ENCODE results near the gene PSORS1C2.
"Not testable (repeated sequence)": the region's sequence is repeated elsewhere in the genome, so short reads cannot be mapped to it uniquely, and the experiment has no call there.

The PSORS1C2 gene

DNA sequence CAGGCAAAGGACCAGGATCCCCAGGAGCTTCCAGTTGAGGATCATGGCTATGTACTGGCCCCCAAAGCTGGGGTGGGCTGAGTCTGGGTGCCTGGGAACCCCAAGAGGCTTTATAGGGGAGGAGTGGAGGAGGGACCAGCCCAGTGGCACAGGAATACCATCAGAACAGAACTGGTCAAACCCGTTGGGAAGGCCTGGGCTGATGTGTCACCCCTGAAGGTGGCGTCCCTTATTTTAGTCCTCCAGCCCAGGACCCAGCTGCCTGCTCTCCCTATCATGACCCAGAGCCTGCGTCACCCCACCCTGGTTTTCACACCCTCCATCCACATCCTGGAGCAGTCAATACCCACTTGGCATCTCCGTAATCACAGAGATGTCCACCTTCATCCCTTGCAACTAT is at the start of gene PSORS1C2:
Gene PSORS1C2 (minus strand): TSS at position 85 of the 400 bp plus-strand sequence. CDS start 40 bp downstream, at position 45.
- DNase-seq (ENCODE audit: low read depth): no peak

DNA sequence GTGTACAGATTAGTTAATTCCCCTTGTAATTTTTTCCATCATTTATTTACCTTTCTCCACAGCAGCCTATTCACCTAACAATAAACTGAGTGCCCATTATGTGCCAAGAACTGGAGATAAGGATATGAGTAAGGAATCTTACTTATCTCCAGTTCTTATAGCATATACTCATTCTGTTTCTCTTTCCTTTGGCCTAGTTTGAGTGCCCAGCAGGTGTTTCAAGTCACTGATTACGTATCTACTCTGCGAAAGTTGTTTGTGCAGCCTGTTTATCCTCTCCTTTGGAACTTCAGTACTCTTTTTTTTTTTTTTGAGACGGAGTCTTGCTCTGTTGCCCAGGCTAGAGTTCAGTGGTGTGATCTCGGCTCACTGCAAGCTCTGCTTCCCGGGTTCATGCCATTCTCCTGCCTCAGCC is 48.9 kb upstream of the PSORS1C2 start:
- no peak for DNase-seq (ENCODE audit: low read depth)

DNA sequence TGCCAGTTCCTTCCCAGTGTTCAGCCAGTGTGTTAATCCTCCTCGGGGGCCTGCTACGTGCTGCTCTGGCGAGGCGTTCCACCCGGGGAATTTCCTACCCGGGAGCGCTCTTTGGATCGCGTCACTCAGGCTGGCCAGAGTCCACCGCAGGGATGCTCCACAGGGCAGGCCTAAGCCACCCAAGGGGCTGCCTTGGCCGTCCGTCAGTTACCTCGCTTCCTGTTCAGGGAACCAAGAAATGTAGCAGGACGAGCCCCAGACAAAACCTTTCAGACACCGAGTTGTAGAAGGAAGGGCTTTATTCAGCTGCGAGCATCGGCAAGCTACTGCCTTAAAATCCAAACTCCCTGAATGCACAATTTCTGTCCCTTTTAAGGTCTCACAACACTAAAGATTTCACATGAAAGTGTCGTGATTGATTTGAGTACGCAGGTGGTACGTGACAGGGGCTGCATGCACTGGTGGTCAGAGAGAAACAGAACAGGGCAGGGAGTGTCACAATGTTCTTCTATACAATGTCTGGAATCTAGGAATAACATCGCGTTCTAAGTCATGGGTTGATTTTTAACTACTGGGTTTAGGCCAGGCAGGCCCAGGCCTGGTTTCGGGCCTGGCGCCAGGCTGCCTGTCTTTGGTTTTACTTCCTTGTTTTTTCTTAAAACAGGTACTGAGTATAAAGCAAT is 47.3 kb upstream of the PSORS1C2 start:
- DNase-seq (ENCODE audit: low read depth): no peak

DNA sequence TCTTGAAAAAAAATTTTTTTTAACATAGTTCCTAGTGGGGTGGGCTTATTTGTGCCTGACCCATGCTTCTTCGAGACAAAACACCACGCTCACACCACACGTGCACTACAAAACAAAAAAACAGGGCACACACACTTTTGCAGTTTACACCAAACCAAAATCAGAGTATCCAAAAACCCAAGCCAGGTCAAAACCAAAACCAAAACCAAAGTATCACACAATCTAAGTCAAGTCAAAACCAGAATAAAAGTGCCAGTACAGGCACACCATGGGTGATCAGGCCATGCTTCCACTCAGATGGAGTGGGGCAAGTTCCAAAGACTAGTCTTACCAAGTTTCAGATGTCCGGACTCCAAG is 46.8 kb upstream of the PSORS1C2 start:
- DNase-seq (ENCODE audit: low read depth): not testable (repeated sequence)

DNA sequence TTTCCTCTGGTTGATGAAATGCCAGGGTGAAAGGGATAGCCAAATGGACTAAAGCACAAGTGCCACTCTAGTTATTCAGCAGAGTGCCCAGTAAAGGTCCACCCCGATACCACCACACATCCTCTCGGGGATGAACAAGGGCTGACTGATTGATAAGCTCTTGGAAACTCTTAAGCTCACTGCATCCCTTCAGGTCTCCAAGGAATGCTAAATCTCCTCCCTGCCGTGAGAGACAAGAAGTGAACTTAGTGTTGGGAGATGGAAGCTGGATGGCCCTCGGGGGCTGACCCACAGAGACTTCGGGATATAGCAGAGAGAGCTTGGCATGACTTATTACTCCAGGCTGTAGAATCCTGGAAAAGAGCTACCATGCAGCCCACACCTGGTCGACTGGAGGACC is 45.0 kb upstream of the PSORS1C2 start:
- not testable (repeated sequence) for DNase-seq (ENCODE audit: low read depth)

DNA sequence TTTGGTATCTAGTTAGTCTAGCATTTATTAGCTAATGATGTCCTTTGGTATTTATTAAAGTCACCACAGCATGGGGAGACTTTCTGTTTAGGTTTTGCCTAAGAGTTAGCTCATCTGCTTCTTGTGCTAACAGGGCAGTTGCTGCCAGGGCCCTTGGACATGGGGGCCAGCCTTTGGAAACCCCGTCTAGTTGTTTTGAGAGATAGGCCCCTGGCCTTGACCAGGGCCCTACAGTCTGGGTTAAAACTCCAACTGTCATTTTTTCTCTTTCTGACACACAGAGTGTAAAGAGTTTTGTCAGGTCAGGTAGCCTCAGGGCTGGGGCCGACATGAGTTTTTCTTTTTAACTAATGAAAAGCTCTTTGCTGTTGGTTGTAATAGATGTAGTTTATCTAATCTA is 44.4 kb upstream of the PSORS1C2 start:
- not testable (repeated sequence) for DNase-seq (ENCODE audit: low read depth)

DNA sequence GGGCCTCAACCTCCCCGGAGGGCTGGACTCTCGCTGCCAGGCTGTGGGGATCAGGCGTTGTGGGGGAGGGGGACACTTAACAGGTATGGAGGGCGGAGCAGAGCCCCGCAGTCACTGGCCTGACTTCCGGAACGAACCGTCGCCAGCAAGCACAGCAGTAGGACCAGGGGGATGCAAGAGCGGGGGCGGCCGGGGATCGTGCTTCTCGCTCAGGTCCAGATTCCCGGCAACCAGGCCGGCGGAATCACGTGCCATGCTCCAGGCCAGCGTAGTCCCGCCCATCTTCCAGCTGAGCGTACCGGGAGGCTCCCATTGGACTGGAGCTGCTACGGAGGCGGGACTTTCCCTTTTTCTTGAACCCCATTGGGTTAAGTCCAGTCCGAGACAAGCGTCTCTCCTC is 41.6 kb upstream of the PSORS1C2 start:
- DNase-seq (ENCODE audit: low read depth): peak; percentile 50

DNA sequence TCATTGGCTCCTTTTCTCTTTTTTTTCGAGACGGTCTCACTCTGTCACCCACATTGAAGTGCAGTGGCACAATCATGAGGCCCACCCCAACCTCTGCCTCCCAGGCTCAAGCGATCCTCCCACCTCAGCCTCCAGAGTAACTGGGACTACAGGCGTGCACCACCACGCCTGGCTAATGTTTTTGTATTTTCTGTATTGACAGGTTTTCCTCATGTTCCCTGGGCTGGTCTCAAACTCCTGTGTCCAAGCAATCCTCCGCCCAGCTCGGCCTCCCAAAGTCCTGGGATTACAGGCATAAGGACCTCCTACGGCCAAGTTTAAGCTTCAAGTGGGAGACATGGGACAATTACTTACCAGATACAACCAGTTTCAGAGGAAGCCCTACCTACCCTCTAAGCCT is 41.0 kb upstream of the PSORS1C2 start:
- DNase-seq (ENCODE audit: low read depth): no peak

DNA sequence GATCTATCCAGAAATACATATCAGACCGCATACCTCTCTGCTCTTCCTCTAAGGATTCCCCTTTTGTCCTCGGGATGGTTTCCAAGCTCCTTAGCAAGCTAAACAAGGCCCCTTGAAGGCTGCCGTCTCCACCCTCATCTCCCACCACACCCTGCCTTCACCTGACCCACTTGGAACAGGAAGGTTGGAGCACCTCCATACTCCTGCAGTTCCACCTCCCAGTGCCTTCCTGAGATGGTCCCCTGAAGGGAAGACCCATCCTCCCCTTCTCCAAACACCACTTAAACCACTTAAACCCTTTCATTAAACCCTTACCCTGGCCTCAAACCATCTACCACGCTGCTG is 40.1 kb upstream of the PSORS1C2 start:
- no peak for DNase-seq (ENCODE audit: low read depth)

DNA sequence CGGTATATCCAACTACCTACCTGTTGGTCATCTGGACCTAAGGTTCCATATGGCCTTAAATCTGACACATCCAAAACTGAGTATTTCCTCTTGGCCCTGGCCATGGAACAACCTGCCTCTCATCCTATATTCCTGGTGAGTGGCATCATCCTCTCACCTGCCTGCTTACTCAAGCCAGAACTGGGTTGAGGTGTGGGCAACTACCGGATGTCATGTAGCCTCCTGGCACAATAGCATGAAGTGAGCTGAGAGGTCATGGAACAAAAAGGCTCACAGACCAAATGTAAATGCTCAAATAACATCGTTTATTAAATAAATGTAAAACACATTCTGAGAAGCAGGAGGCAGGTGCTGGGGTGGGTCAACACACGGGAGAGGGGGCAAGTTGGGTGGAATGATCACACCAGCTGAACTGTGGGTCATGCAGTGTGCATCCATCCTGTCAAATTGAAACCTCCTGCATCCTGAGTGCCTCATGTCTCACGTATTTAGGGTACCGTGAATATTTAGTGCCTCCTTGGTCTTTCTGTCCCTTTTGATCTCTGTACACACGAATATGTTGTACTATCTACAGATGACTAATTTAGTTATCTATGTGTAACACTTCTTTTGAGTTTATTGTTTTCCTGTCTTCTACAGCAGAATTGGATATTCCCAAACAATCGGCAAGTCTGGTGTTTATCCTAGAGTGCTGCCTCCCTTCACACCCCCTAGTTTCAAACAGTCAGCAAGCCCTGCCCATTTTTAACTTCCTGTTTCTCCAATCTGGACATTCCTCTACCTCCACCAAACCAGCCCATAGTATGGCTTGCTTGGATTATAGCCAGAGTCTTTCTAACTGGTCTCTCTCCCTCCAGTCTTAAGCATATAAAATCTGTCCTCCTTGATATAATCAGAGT is 39.5 kb upstream of the PSORS1C2 start:
- no peak for DNase-seq (ENCODE audit: low read depth)

DNA sequence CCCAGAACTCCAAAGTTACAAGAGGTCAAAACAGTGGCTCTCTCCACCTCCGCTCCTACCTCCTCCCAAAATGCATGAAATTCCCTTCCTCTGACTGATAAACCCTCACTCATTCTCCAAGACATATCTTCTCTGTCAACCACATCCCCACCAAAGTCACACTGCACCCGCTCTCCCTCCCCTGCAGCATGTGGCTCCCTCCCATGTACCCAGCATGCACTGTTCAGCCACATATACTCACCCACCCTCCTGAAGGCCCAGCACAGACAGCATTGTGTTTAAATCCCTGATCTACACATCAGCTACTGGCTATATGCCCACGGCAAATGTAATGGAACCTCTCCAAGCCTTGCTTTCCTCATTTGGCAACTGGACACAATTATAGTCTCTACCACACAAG is 37.1 kb upstream of the PSORS1C2 start:
- DNase-seq (ENCODE audit: low read depth): no peak

DNA sequence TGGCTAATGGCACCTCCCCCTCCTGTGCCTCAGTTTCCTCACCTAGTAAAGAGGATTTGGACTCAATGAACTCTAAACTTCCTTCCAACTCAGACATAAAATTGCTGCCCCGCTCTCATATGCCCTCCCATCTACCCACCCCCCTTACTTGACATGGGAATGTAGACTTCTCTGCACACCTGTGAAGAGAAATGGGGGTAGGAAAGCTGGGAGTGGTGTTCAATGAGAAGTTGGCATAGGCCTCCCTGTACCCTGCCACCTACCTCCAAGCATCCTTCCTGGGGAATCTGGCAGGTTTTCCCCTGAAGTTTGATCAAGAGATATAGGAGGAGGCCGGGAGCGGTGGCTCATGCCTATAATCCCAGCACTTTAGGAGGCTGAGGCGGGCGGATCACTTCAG is 35.5 kb upstream of the PSORS1C2 start:
- DNase-seq (ENCODE audit: low read depth): no peak

DNA sequence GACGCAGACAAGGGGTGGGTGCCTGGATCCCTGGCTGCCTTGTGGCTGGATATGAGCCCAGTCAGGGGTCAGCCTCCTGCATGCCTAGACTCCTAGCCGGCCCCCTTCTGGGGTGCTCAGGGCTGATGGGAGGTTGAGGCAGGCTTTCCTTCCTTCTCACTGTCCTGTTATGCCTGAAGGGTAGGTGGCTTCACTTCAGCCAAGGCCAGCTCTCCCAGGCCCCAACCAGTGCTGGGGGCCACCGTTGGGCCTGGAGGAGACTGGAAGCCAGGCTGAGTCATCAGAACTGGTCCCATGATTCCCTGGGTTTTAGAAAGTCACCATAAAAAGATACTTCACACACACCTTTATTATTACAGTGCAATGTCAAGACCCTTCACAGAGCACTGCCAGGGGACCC is 34.5 kb upstream of the PSORS1C2 start:
- no peak for DNase-seq (ENCODE audit: low read depth)

DNA sequence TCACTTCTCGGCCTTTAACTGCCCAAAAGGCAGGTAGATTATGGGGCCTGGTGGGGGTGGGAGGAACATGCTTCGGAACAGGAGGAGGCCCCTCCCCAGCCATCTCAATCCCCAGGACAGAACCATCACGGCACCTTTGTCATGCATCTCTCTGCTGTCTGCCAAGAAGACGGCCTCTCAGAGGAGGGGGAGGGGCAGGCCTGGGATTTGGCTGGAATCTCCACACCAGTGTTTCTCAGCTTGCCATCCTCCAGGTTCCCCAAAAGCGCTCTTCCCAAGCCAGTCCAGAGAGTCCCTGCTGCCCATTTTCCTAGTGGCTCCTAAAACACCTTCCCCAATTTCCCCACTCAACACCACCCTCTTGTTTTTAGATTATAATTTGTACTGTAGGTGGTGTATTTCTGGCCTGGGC is 34.1 kb upstream of the PSORS1C2 start:
- no peak for DNase-seq (ENCODE audit: low read depth)

DNA sequence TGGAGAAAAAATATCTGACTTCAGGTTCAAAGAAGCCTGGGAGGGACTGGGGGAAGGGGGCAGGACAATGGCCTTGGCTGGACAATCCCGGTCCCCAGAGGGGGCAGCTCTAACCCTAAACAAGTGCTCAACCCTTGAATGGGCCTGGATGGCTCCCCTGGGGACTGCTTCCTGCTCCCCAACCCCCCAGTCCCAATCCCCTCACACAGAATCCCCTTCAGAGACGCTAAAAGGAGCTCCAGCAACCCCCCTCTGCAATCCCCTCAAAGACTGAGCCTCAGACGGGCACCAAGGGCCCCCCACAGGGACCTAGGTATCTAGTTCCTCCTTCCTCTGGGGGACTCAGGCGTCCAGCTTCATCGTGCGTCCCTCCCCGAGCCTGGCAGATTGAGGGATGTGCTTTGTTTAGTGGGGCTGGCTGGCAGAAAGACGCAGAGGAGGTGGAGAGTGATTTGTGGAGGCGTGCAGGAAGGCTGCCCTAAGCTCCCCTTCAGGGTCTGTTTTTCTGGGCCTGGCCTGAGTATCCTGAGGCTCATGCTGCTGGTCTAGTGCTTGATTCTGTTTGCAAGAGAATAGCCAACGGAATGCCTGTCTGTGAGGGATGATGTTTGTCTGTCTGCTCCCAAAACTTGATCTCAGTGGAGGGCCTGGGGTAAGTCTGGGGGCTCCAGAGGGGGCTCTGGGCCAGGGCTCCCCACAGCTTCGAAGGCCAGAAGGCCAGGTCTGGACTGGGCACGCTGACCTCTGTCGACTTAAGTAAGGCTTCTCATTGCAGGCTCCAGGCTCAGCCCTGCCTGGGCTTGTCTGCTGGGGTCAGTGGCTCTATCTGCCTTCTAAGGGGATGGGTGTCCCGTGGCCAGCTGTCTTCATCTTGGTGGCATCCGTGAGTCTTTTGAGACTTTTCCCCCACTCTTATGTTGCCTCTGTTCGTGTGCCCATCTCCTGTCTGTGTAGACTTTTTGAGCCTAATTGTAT is 33.4 kb upstream of the PSORS1C2 start:
- DNase-seq (ENCODE audit: low read depth): no peak

DNA sequence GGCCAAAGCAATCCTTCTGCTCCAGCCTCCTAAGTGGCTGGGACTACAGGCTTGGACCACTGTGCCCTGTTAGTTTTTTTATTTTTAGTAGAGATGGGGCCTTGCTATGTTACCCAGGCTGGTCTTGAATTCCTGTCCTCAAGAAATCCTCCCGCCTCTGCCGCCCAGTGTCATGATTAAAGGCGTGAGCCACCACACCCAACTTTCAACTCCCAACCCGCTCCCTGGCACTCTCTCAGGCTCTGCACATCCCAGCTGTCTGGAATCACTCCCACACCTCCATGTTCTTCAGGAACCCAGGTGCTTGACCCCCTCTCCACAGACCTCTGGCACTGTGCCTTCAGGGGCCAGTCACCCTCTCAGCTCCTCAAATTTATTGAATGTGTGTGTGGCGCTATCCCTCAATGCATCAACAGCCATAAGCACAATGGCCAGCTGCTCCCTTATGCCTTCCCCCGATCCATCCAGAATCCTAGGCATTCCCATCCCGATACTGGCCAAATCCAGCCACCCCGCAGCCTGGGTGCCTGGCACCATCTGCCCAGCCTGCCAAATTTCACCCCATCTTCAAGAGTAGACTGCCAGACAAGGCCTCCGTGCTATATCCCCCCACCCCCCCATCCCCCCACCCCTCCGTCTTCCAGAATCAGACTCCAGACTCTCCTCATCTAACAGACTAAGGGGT is 32.3 kb upstream of the PSORS1C2 start:
- DNase-seq (ENCODE audit: low read depth): no peak

DNA sequence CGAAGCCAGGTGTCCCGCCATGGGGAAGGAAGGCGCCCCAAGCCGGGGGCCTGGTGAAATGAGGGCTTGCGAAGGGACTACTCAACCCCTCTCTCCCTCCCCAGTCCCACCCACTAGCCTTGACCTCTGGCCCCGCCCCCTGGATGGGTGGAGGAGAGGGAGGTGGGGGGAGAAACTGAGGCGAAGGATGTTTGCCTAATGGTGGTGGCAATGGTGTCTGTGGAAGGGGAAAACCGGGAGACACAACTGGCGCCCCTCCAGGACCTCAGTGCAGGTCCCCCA is 31.7 kb upstream of the PSORS1C2 start, which contains the start of gene POU5F1:
Gene POU5F1 (minus strand): TSS at position 83 of the 282 bp plus-strand sequence. CDS start 62 bp downstream, at position 21.
- no peak for DNase-seq (ENCODE audit: low read depth)

DNA sequence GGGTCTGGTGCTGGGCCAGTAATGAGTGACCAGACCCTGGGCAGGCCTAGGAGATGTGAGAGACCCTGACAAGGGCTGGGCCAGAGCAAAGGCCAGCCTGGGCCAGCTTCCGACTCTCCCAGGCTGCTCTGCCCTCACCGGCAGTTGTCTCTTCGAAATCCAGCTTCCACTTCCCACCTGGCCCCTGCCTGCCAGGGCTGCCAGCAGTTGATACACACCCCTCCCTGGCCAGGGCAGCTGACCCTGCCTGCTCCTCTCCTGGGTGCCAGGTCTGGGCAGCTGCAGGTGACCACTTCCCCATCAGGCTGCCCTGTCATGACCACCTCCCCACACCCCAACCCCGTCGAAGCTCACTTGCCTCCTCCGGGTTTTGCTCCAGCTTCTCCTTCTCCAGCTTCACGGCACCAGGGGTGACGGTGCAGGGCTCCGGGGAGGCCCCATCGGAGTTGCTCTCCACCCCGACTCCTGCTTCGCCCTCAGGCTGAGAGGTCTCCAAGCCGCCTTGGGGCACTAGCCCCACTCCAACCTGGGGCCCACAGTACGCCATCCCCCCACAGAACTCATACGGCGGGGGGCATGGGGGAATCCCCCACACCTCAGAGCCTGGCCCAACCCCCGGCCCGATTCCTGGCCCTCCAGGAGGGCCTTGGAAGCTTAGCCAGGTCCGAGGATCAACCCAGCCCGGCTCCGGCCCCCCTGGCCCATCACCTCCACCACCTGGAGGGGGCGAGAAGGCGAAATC is 31.2 kb upstream of the PSORS1C2 start:
- DNase-seq (ENCODE audit: low read depth): not testable (repeated sequence)

DNA sequence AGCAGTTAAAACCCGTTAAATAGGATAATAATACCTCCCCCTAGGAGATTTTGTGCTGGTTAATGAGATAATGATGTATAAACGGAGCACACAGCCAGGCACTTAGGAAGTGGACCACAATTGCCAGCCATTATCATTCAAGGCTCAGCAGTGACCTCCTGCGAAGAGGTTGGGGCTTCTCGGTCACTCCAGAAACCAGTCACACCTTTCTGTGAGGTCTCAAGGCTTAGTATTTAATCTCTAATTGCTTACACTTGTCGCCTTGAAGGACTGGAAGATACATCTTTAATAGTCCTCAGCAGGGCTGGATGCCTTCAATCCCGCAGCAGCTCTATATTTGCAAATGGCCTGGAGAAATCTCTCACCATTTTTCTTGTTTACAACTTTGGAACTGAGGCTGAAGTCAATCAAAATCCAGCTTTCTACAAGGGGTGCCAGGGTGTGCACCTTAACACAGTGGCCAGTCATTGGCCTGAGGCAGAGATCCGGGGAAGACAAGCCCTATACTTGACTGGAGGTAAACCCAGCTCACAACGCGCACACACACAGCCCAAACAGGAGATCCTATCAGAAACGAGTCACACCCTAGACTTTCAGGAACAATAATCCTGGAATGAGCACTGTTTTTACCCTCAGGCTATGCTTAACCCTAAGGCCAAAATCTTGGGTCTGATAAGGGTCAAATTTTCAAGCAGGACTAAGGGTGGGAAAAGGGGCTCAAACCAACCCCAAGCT is 30.4 kb upstream of the PSORS1C2 start:
- DNase-seq (ENCODE audit: low read depth): no peak

DNA sequence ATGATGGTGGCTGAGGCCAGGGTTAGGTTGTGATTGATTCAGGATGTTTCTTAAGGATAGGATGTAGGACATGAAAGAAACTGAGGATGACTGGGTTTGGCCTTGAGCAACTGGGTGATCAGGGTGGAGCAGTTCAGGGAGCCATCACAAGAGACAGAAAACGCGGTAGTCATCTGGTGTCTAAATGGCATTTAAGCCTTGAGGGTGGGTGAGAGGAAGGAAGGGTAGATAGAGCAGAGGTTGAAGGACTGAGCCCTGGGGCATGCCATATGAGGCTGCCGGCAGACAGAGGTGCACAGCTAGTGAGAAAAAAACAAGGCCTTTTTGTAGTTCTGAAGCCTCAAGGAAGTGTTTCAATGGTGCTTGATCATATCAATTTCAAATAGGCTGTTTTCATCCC is 29.7 kb upstream of the PSORS1C2 start:
- no peak for DNase-seq (ENCODE audit: low read depth)

Measured in activated T-cell treated with anti-CD3 and anti-CD28 coated beads for 48 hours (primary cell).